Measurements from ENCODE around the gene TUBB6. TPM values are rescaled to one million over a fixed set of nuclear protein-coding genes. Genes with fewer than 3 reads are reported as not detected.

TUBB6 gene
- total RNA-seq, 3 donors from 2014 or later (not counting 1 experiment from before 2014, with no cell fraction given) = 0.97 to 3.2 (median 2.8) TPM

DNA sequence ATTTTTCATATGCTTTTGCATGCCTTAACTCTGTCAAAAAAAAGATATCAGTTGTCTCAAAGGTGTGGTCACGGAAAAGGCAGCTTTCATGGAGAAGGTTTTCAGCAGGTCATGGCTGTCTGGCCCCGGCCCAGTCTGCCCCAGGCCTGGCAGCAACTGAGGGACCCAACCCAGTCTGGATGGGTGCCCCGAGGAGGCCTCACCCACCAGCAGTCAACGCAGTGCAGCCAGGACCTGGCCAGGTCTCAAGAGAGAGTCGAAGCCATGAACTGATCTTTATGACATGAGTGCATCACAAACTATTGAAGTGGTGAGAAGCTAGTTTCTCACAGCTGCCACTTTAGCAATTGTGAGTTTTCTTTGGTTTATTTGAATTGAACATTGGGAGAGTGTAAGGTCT lies 7.9 kb downstream of the TUBB6 start:
- TF ChIP-seq CTCF (IDR thresholded peaks at IDR 0.05) = no peak
- Histone ChIP-seq H3K4me3 (ENCODE audit: low read length) (no peak overlapping the region), H3K36me3 (ENCODE audit: control insufficient read depth, insufficient read depth, low read length) (no peaks in the 10 kb centered on the region), H3K27ac (ENCODE audit: low read length) (peak overlapping the region; percentile 59), H3K4me1 (ENCODE audit: control insufficient read depth, insufficient read depth, low read length) (peaks cover 7% of the 10 kb centered on the region), H3K27me3 (ENCODE audit: control insufficient read depth, insufficient read depth, low read length) (no peaks in the 10 kb centered on the region), H3K9me3 (ENCODE audit: control insufficient read depth, insufficient read depth, low read length) (no peaks in the 10 kb centered on the region)
- Mint-ChIP-seq H3K27me3 (ENCODE audit: low read depth in 2 of 2) (peaks cover 2 to 8% of the 10 kb centered on the region in 2 donors), H3K4me3 (no peak overlapping the region), H3K4me1 (no peaks in the 10 kb centered on the region), H3K9me3 (peaks cover 0 to 4% of the 10 kb centered on the region in 2 donors), H3K36me3 (peaks cover 7% of the 10 kb centered on the region), H3K27ac (no peak overlapping the region)
- no peak for DNase-seq
- intact Hi-C loops (cut with micrococcal nuclease) = no loop called here
- whole genome bisulfite sequencing (ENCODE audit: insufficient coverage) = 84% methylated on average over 5 of the region's 5 CpGs
- no peak for ATAC-seq

- WGBS (ENCODE audit: insufficient coverage) = 27% methylated on average over 6 of the region's 6 CpGs
- no peak for ATAC-seq
- Histone ChIP-seq H3K4me1 (ENCODE audit: control insufficient read depth, insufficient read depth, low read length) (peaks cover 7% of the 10 kb centered on the region), H3K27me3 (ENCODE audit: control insufficient read depth, insufficient read depth, low read length) (no peaks in the 10 kb centered on the region), H3K4me3 (ENCODE audit: low read length) (no peak overlapping the region), H3K36me3 (ENCODE audit: control insufficient read depth, insufficient read depth, low read length) (no peaks in the 10 kb centered on the region), H3K9me3 (ENCODE audit: control insufficient read depth, insufficient read depth, low read length) (no peaks in the 10 kb centered on the region), H3K27ac (ENCODE audit: low read length) (peak overlapping the region; percentile 53)
- no peaks in the 10 kb centered on the region for H3K27me3 Mint-ChIP-seq (ENCODE audit: low read depth in 2 of 2)
- H3K36me3 Mint-ChIP-seq = no peaks in the 10 kb centered on the region
- no peak for DNase-seq
- no peak overlapping the region for H3K4me3 Mint-ChIP-seq
- H3K27ac Mint-ChIP-seq = no peak overlapping the region
- no peaks in the 10 kb centered on the region for H3K4me1 Mint-ChIP-seq
- intact Hi-C loops (cut with micrococcal nuclease) = no loop called here
- no peaks in the 10 kb centered on the region for H3K9me3 Mint-ChIP-seq
- no peak for TF ChIP-seq CTCF (IDR thresholded peaks at IDR 0.05)
Measured at GRCh38 chr18:12317664-12318333, 9.8 kb downstream of the TUBB6 start.

- no peak overlapping the region for H3K4me3 Mint-ChIP-seq
- H3K9me3 ChIP-seq (ENCODE audit: control insufficient read depth, insufficient read depth, low read length) = no peaks in the 10 kb centered on the region
- H3K4me1 ChIP-seq (ENCODE audit: control insufficient read depth, insufficient read depth, low read length) = peaks cover 7% of the 10 kb centered on the region
- H3K27ac Mint-ChIP-seq = no peak overlapping the region
- WGBS (ENCODE audit: insufficient coverage) = 50% methylated on average over 5 of the region's 5 CpGs
- H3K36me3 ChIP-seq (ENCODE audit: control insufficient read depth, insufficient read depth, low read length) = no peaks in the 10 kb centered on the region
- ATAC-seq (no peak), DNase-seq (no peak)
- no peaks in the 10 kb centered on the region for H3K27me3 ChIP-seq (ENCODE audit: control insufficient read depth, insufficient read depth, low read length)
- peak overlapping the region; percentile 32 for H3K27ac ChIP-seq (ENCODE audit: low read length)
- H3K36me3 Mint-ChIP-seq = no peaks in the 10 kb centered on the region
- H3K4me1 Mint-ChIP-seq = no peaks in the 10 kb centered on the region
- intact Hi-C loops (cut with micrococcal nuclease) = no loop called here
- TF ChIP-seq CTCF (IDR thresholded peaks at IDR 0.05) = no peak
- H3K9me3 Mint-ChIP-seq = no peaks in the 10 kb centered on the region
- H3K27me3 Mint-ChIP-seq (ENCODE audit: low read depth in 2 of 2) = no peaks in the 10 kb centered on the region
- H3K4me3 ChIP-seq (ENCODE audit: low read length) = no peak overlapping the region
Measured at GRCh38 chr18:12318334-12318697, 10.3 kb downstream of the TUBB6 start.

DNA sequence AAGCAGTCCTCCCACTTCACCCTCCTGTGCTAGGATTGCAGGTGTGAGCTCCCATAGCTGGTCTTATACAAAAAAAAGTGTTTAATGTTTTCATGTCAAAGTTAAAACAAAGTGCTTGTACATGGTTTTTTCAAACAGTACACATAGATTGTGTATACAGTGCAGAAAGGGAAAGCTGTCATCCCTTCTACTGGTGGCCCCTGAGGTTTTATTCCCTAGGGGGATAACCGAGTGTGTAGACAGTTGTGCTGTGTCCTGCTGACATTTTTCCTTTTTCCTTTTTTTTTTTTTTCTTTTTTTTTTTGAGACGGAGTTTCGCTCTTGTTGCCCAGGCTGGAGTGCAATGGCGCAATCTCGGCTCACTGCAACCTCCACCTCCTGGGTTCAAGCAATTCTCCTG lies 10.8 kb downstream of the TUBB6 start:
- no peaks in the 10 kb centered on the region for H3K9me3 ChIP-seq (ENCODE audit: control insufficient read depth, insufficient read depth, low read length)
- no peak overlapping the region for H3K4me3 Mint-ChIP-seq
- no peaks in the 10 kb centered on the region for H3K27me3 Mint-ChIP-seq (ENCODE audit: low read depth in 2 of 2)
- H3K36me3 ChIP-seq (ENCODE audit: control insufficient read depth, insufficient read depth, low read length) = no peaks in the 10 kb centered on the region
- ATAC-seq (no peak), DNase-seq (no peak)
- no peak overlapping the region for H3K27ac Mint-ChIP-seq
- intact Hi-C loops (cut with micrococcal nuclease) = no loop called here
- no peaks in the 10 kb centered on the region for H3K9me3 Mint-ChIP-seq
- H3K27ac ChIP-seq (ENCODE audit: low read length) = no peak overlapping the region
- H3K4me1 Mint-ChIP-seq = no peaks in the 10 kb centered on the region
- H3K4me1 ChIP-seq (ENCODE audit: control insufficient read depth, insufficient read depth, low read length) = peaks cover 7% of the 10 kb centered on the region
- TF ChIP-seq CTCF (IDR thresholded peaks at IDR 0.05) = no peak
- no peak overlapping the region for H3K4me3 ChIP-seq (ENCODE audit: low read length)
- no peaks in the 10 kb centered on the region for H3K27me3 ChIP-seq (ENCODE audit: control insufficient read depth, insufficient read depth, low read length)
- WGBS (ENCODE audit: insufficient coverage) = no CpG with 5 or more reads among the region's 5 CpGs
- no peaks in the 10 kb centered on the region for H3K36me3 Mint-ChIP-seq

Data from natural killer cell (primary cell).